Hepatocyte (in vitro differentiated cells): Measurements from ENCODE around the gene GALNTL6. TPM values are rescaled to one million over a fixed set of nuclear protein-coding genes. Genes with fewer than 3 reads are reported as not detected.

Experiments
- DNase-seq: peaks from one replicate; pipeline ENCODE4 v3.0.0-alpha.2; 2016; ENCODE audit warnings: low spot score
- H2AFZ ChIP-seq: fragments of 200-600 bp; sonication (generic); 2 replicates; pipeline ENCODE4 v1.6.0; 2016; ENCODE audit warnings: antibody characterized with exemption, mild to moderate bottlenecking
- H3K27ac ChIP-seq: fragments of 200-600 bp; sonication (generic); 2 replicates; pipeline ENCODE4 v1.5.1; 2016; ENCODE audit warnings: mild to moderate bottlenecking
- H3K27me3 ChIP-seq: fragments of 200-600 bp; sonication (generic); 2 replicates; pipeline ENCODE4 v1.6.1; 2016
- H3K36me3 ChIP-seq: fragments of 200-600 bp; sonication (generic); replicated peaks from 2 replicates; pipeline ENCODE4 v1.5.1; 2016; ENCODE audit warnings: low read depth; ENCODE audit not compliant: insufficient read depth
- H3K4me1 ChIP-seq: fragments of 200-600 bp; sonication (generic); 2 replicates; pipeline ENCODE4 v1.5.1; 2016; ENCODE audit warnings: mild to moderate bottlenecking, moderate library complexity; ENCODE audit not compliant: insufficient read depth
- H3K4me2 ChIP-seq: fragments of 200-600 bp; sonication (generic); 2 replicates; pipeline ENCODE4 v1.6.0; 2016
- H3K4me3 ChIP-seq: fragments of 200-600 bp; sonication (generic); 2 replicates; pipeline ENCODE4 v1.5.1; 2016; ENCODE audit warnings: mild to moderate bottlenecking
- H3K79me2 ChIP-seq: fragments of 200-600 bp; sonication (generic); 2 replicates; pipeline ENCODE4 v1.6.0; 2017; ENCODE audit warnings: mild to moderate bottlenecking
- H3K9me2 ChIP-seq: fragments of 200-600 bp; sonication (generic); replicated peaks from 2 replicates; pipeline ENCODE4 v1.6.0; 2017; ENCODE audit warnings: mild to moderate bottlenecking; ENCODE audit not compliant: insufficient read depth
- H3K9me3 ChIP-seq: fragments of 200-600 bp; sonication (generic); 2 replicates; pipeline ENCODE4 v1.5.1; 2016; ENCODE audit warnings: low read depth, mild to moderate bottlenecking
- H4K20me1 ChIP-seq: fragments of 200-600 bp; sonication (generic); 2 replicates; pipeline ENCODE4 v1.6.0; 2016; ENCODE audit warnings: mild to moderate bottlenecking; ENCODE audit not compliant: insufficient read depth, poor library complexity, severe bottlenecking
- CTCF ChIP-seq: fragments of 200-600 bp; sonication (generic); IDR thresholded peaks from 2 replicates; pipeline ENCODE4 v1.5.1; 2016; ENCODE audit warnings: antibody characterized with exemption, mild to moderate bottlenecking; ENCODE audit not compliant: poor library complexity
- EZH2 ChIP-seq: fragments of 200-600 bp; sonication (generic); IDR thresholded peaks from 2 replicates; pipeline ENCODE4 v1.6.1; 2016; ENCODE audit warnings: antibody characterized with exemption, mild to moderate bottlenecking, borderline replicate concordance
- EZH2phosphoT487 ChIP-seq: fragments of 200-600 bp; sonication (generic); IDR thresholded peaks from one replicate; pipeline ENCODE4 v1.6.1; 2018; ENCODE audit warnings: antibody characterized with exemption, mild to moderate bottlenecking, low read depth, moderate library complexity; ENCODE audit not compliant: unreplicated experiment, severe bottlenecking
- WGBS: methylation state at CpG from one replicate; pipeline ENCODE4 v1.1.6; 2016; ENCODE audit warnings: low lambda C conversion rate; ENCODE audit errors: missing lambda C conversion rate; 5-methylcytosine and 5-hydroxymethylcytosine counted together
- polyA plus RNA-seq: library from polyadenylated mRNA; unstranded; fragments of >200 nt; fragmentation: Nextera tagmentation; extraction: Ambion mirVana; gene quantifications from 2 replicates; pipeline ENCODE4 v1.2.1, GENCODE V29; 2016
- total RNA-seq: library from RNA; depleted of rRNA; stranded (reverse); fragments of >200 nt; gene quantifications from 2 replicates; pipeline ENCODE4 v1.2.3, GENCODE V29; 2014

GALNTL6 gene
- total and polyA plus RNA-seq, 2 experiments from 2014 or later, result 0.53 to 0.74 TPM

GRCh38 chr4:172653676-172654075 lies 840.5 kb downstream of the GALNTL6 start:
- no peaks in the 10 kb centered on the region for H4K20me1 ChIP-seq
- no peak overlapping the region for H3K4me3 ChIP-seq
- H3K9me2 ChIP-seq, result no peaks in the 10 kb centered on the region
- no peaks in the 10 kb centered on the region for H3K4me1 ChIP-seq
- no peaks in the 10 kb centered on the region for H3K36me3 ChIP-seq
- H3K4me2 ChIP-seq, result no peak overlapping the region
- TF ChIP-seq CTCF, result no peak
- no peak for TF ChIP-seq EZH2phosphoT487
- no peak for TF ChIP-seq EZH2
- H3K79me2 ChIP-seq, result no peaks in the 10 kb centered on the region
- no peak overlapping the region for H3K27ac ChIP-seq
- no peaks in the 10 kb centered on the region for H3K9me3 ChIP-seq
- H3K27me3 ChIP-seq, result no peaks in the 10 kb centered on the region
- DNase-seq, result no peak
- no peak overlapping the region for H2AFZ ChIP-seq

- H2AFZ ChIP-seq, result no peak overlapping the region
- no peaks in the 10 kb centered on the region for H3K4me1 ChIP-seq
- no peaks in the 10 kb centered on the region for H3K27me3 ChIP-seq
- no peaks in the 10 kb centered on the region for H3K79me2 ChIP-seq
- no peaks in the 10 kb centered on the region for H4K20me1 ChIP-seq
- H3K9me3 ChIP-seq, result no peaks in the 10 kb centered on the region
- WGBS, result 76% methylated on average over 3 of the region's 3 CpGs
- no peak overlapping the region for H3K4me3 ChIP-seq
- no peaks in the 10 kb centered on the region for H3K9me2 ChIP-seq
- H3K4me2 ChIP-seq, result no peak overlapping the region
- DNase-seq, result no peak
- TF ChIP-seq CTCF (no peak), EZH2phosphoT487 (no peak), EZH2 (no peak)
- H3K27ac ChIP-seq, result no peak overlapping the region
- H3K36me3 ChIP-seq, result no peaks in the 10 kb centered on the region
Measured at GRCh38 chr4:172654457-172654856, 841.3 kb downstream of the GALNTL6 start.

- no peaks in the 10 kb centered on the region for H3K4me1 ChIP-seq
- 93% methylated on average over 5 of the region's 5 CpGs for WGBS
Measured at GRCh38 chr4:172656055-172656454, 842.9 kb downstream of the GALNTL6 start.

More at GRCh38 chr4:172656055-172656454, 842.9 kb downstream of the GALNTL6 start:
- no peak overlapping the region for H3K4me2 ChIP-seq
- no peaks in the 10 kb centered on the region for H3K79me2 ChIP-seq
- no peak overlapping the region for H2AFZ ChIP-seq
- H3K9me2 ChIP-seq, result no peaks in the 10 kb centered on the region
- H3K9me3 ChIP-seq, result no peaks in the 10 kb centered on the region
- H4K20me1 ChIP-seq, result no peaks in the 10 kb centered on the region
- H3K4me3 ChIP-seq, result no peak overlapping the region
- DNase-seq, result no peak
- H3K27ac ChIP-seq, result no peak overlapping the region
- no peaks in the 10 kb centered on the region for H3K27me3 ChIP-seq
- no peak for TF ChIP-seq EZH2
- no peak for TF ChIP-seq CTCF
- no peak for TF ChIP-seq EZH2phosphoT487
- H3K36me3 ChIP-seq, result no peaks in the 10 kb centered on the region
